Measurements from ENCODE around the gene CLEC10A.
"Not testable (repeated sequence)": the region's sequence is repeated elsewhere in the genome, so short reads cannot be mapped to it uniquely, and the experiment has no call there.

CLEC10A gene

GRCh38 chr17:7068268-7068667, 11.8 kb downstream of the CLEC10A start:
- no peak for DNase-seq

GRCh38 chr17:7067198-7067597, 12.9 kb downstream of the CLEC10A start:
- DNase-seq: no peak

- no peak for DNase-seq
Measured at GRCh38 chr17:7064261-7064660, 15.8 kb downstream of the CLEC10A start.

- DNase-seq: no peak
Measured at GRCh38 chr17:7063518-7064094, 16.4 kb downstream of the CLEC10A start.

GRCh38 chr17:7060165-7060891, 19.7 kb downstream of the CLEC10A start:
- no peak for DNase-seq

- no peak for DNase-seq
Measured at GRCh38 chr17:7058831-7059447, 21.1 kb downstream of the CLEC10A start.

GRCh38 chr17:7056386-7056785, 23.7 kb downstream of the CLEC10A start:
- DNase-seq: no peak

GRCh38 chr17:7050583-7050982, 29.5 kb downstream of the CLEC10A start:
- DNase-seq: not testable (repeated sequence)

GRCh38 chr17:7048968-7049367, 31.1 kb downstream of the CLEC10A start:
- no peak for DNase-seq

- no peak for DNase-seq
Measured at GRCh38 chr17:7047566-7047965, 32.5 kb downstream of the CLEC10A start.

- DNase-seq: peak; percentile 89
Measured at GRCh38 chr17:7046725-7047397, 33.2 kb downstream of the CLEC10A start.

GRCh38 chr17:7046127-7046724, 33.8 kb downstream of the CLEC10A start:
- DNase-seq: peak; percentile 25

- peak; percentile 42 for DNase-seq
Measured at GRCh38 chr17:7045492-7046126, 34.4 kb downstream of the CLEC10A start.

- DNase-seq: peak; percentile 70
Measured at GRCh38 chr17:7043497-7044198, 36.4 kb downstream of the CLEC10A start, which contains the start of gene SLC16A11. Gene SLC16A11, minus strand, starts transcription at chr17:7044092. Its CDS starts 579 bp downstream, at chr17:7043513.

GRCh38 chr17:7043182-7043496, 36.9 kb downstream of the CLEC10A start:
- no peak for DNase-seq

GRCh38 chr17:7042501-7043181, 37.4 kb downstream of the CLEC10A start:
- DNase-seq: peak; percentile 54

- peak; percentile 27 for DNase-seq
Measured at GRCh38 chr17:7041607-7042500, 38.2 kb downstream of the CLEC10A start.

- no peak for DNase-seq
Measured at GRCh38 chr17:7039832-7040231, 40.2 kb downstream of the CLEC10A start.

- no peak for DNase-seq
Measured at GRCh38 chr17:7038025-7038862, 41.8 kb downstream of the CLEC10A start.
